HG02763 (cell line): ENCODE data around the gene FOXP1.
"Not testable (repeated sequence)": the region's sequence is repeated elsewhere in the genome, so short reads cannot be mapped to it uniquely, and the experiment has no call there.

Source experiments
- ATAC-seq: cut with Tn5 transposase; IDR thresholded peaks from one replicate; pipeline ENCODE4 v1.9.1; 2021; ENCODE audit warnings: mild to moderate bottlenecking, moderate library complexity; ENCODE audit not compliant: unreplicated experiment

The FOXP1 gene

GRCh38 chr3:71031181-71031580 is 552.3 kb downstream of the FOXP1 start:
- no peak for ATAC-seq

DNA sequence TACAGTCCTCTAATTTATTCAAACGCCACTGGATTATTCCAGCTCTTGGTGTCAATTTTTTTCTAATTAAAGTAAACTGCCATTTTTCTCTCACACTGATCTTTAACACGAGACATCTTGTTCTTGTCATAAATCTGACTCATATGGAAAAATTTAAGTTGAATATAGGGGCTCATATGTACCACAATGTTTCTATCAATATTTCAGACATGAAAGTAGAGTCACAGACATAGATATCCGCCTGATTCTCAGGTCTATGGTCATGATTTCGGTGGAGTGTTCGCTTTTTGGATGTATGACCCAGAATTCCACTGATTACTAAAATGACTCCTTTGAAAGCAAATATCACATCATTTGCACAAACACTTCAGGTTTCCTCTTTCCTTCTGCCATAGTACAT is 552.8 kb downstream of the FOXP1 start:
- no peak for ATAC-seq

GRCh38 chr3:71029770-71030169 is 553.8 kb downstream of the FOXP1 start:
- ATAC-seq: no peak

DNA sequence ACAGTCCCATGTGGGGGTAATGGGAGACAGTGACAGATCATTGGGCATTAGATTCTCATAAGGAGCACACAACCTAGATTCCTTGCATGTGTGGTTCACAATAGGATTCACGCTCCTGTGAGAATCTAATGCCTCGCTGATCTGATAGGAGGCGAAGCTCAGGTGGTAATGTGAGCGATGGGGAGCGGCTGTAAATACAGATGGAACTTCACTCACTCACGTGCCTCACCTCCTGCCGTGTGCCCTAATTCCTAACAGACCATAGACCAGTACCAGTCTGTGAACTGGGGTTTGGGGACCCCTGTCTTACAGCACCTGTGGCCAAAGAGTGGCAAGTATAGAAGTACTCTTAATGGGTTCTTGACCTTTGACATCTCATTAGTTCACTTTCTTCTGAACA is 554.7 kb downstream of the FOXP1 start:
- ATAC-seq: no peak

- ATAC-seq: no peak
Measured at GRCh38 chr3:71028184-71028583, 555.3 kb downstream of the FOXP1 start.

DNA sequence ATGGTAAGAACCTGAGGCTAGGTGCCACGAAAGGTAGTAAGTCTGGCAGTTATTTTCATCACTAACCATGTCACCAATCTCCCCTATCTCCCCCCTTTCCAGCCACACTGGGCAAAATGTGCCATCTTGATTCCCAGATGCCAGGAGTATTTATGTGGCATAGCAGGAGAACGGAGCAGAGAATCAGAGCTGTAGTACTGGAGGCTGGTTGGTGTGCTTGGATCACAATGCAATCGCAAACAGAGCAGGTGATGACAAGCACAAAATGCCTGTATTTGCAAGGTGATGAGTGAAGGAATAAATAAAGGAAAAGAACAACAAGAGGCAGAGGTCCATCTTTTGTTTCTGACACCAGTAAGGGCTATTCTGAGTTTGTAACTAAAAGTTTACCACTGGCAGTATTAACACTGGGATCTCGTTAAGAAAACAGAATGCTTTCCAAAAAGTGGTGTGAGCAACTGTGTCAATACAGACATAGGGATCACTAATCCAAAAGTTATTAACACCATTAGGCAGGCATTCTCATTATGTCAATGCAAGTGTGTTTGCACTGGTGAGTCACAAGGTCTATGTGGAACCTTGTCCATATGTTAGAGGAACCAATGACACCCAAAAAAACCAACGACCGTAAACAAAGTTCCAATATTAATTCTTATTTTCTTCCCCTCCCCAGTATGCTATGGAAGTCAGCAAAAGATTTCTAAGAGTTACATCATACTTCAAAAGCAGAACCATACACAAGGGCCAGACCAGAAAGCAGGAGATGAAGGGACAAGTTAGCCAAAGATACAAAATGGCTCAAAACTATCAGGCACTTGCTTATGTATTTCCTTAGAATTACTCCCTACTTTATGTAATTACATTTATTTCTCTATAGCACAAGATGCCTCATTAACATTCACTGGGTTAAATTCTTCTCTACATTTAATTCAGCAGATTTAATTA is 556.6 kb downstream of the FOXP1 start:
- ATAC-seq: no peak

- ATAC-seq: no peak
Measured at GRCh38 chr3:71025516-71025915, 558.0 kb downstream of the FOXP1 start.

DNA sequence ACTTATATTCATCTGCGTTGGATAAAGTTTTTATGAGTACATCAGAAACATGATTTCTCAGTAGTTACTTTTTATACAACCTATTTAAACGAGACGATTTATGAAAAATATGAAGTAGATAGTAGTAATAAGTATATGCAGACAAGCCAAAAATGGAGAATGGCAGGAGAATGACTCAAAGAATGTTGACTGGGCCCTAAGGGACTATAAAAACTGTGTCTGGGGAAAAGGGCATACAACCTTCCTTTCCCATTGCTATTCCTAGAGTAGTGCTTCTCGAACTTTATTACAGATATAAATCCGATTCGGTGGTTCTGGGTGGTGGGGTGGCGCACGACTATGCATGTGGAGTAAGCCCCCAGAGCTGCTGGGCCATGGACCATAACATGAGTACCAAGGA is 558.5 kb downstream of the FOXP1 start:
- ATAC-seq: no peak

DNA sequence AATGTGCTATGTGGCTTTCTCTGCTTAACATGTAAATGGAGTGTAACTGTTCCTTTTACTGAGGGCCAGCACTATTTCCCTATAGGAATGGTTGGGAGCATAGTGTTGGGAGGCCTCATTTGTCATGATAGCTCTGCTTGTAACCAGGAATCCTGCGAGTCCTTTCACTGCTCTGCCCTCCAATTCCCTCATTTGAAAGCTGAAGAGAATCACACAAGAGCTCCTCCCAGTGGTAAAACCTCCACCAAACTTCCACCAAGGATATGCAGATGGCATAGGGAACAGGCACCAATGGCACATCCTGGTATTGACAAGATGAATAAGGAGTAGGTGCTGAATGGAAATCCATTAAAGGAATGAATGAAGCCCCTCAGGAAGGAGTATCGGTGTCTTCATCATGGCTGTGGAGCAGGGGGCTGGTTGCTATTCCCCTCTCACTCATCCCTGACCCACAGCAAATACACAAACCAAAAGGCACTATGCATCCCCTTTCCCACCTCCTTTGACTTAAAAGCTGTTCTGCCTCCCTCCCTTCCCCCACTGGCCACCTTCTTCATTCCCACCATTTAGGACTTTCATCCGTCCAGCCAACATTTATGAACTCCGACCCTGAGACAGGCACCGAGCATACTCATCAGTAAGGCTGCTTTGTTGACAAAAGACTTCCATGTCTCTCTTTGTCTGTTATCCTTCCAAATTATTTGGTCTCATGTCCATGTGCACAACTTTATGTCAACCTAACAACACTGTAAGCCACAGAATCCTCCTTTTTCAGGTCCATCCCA is 560.8 kb downstream of the FOXP1 start:
- no peak for ATAC-seq

- no peak for ATAC-seq
Measured at GRCh38 chr3:71018799-71019198, 564.7 kb downstream of the FOXP1 start.

DNA sequence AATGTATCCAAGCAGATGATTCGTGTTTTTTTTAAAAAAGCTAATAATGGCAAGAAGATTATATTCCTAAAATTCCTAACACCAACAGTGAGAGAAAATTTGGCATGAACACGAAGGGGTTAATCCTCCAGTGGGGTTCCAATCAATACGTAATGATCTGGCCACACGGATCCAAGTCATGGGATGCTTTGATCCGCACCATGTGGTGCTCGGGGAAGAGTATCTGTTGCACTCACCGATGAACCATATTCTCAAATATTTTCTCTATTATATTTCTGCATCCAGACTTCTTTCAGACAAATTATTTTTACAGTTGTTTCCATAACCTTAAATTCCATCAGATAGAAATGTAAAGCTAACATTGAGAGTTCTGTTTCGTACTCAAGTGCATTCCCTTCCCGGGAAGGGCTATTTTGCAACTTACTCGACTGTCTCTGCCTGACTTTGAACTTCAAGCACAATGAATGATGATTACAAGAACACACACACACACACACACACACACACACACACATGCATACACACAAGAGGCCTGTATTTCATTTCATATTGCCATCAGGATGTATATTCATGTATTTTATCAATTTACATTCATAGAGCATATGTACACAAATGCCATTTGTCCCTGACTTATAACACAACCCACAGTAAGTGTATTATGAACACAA is 567.2 kb downstream of the FOXP1 start:
- no peak for ATAC-seq

- ATAC-seq: not testable (repeated sequence)
Measured at GRCh38 chr3:71014616-71015015, 568.9 kb downstream of the FOXP1 start.

- ATAC-seq: no peak
Measured at GRCh38 chr3:71012971-71013370, 570.6 kb downstream of the FOXP1 start.

DNA sequence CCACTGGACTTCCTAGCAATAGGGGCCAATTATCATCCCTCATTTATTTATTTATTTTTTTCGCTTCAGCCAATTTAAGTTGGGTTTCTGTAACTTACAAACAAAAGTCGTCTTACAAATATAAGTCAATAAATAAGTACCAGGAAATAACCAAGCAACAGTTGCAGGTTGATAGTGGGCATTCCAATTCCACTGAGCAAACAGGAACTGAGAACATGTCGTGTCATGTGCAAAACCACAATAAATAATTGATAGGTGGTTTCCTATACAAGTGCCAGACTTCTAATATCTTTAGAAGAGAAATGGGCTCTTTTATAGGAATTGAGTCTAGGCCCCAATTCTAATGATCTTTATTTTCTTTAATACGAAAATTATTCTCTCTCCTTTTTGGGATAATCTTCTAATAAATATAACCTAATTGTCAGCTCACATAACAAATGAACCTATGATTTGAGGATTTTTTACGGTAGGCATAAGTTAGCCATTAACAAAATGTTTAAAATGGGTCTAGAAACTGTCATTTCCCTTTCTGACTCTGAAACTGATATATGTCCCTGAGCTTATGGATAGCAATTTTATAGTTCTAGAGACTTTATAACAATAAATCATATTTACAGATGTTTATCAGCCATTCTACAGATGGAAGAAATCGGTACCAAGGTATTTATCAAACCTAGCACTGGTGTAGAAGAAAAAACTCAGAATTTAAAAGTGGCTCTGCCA is 571.8 kb downstream of the FOXP1 start:
- ATAC-seq: peak; percentile 67

DNA sequence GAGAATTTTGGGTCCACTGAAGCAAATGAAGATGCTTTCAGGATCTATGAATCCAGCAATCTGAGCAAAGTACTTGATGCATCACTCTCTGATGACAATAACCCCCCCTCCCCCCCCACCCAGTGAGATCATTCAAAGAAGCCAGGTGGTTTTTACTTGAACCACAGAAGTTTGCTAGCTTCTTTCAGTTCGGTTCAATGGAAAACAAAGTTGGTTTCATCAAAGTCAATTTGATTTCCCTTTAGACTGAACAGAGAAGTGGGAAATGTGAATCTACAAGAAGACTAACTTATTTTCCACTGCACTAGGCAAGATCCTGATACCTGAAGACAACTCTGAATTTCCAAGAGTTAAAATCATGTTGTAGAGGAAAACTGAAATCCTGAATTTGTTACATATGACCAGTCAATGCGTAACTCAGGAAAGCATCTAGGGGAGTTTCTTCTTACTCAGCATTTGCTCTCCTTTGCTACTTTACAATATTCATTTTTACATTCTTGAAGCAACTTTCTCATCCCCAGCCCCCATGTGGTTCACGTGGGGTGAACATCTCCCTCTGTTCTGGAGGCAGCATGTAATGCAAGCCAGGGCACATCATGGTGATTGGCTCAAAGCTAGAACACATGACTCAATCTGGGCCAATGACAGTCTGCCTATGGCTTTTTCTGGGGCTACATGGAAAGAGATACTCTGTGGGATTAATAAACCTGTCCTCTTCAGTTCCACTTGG is 572.6 kb downstream of the FOXP1 start:
- peak; percentile 56 for ATAC-seq

DNA sequence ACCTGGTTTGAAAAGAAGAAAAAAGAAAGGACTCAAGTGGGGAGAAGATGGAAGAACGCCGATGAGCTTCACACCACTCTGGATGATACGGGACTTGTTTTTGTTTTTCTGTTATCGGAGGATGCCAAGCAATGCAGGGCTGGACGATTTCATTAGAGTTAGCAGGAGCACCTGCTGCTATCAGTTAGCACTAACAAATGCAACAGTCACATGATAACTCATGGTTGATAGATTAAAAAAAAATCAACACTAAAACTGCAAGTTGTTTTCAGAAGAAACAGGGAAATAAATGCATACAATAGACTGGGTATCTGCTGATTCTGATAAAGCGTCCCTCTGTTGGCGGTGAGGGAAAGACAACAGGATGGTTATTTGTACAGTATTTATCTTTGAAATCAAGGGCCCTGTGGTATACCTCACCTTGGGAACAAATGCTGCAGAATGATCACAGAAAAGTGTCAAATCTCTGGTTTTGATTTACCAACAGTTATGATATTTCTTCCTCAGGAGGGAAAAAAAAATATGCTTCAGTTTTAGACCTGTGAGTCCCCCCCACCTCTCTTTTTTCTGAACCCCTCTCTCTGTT is 575.1 kb downstream of the FOXP1 start:
- ATAC-seq: no peak

- no peak for ATAC-seq
Measured at GRCh38 chr3:71006810-71007785, 576.4 kb downstream of the FOXP1 start.

GRCh38 chr3:71005702-71006321 is 577.7 kb downstream of the FOXP1 start:
- ATAC-seq: no peak
